OCI-LY7 (cell line): ENCODE data around the gene ELAC2.

Experiments
- EZH2phosphoT487 ChIP-seq: fragments of 200-600 bp; sonication (generic); IDR thresholded peaks from 2 replicates; pipeline ENCODE4 v1.6.1; 2018; ENCODE audit warnings: low read depth, borderline replicate concordance, mild to moderate bottlenecking, mixed run types, antibody characterized with exemption, low read length, moderate library complexity, mixed read lengths
- TF ChIP-seq, protein P1 (sequence below): fragments of 200-600 bp; sonication (generic); conservative IDR thresholded peaks from 2 replicates; pipeline ENCODE4 v1.5.1; 2014; ENCODE audit warnings: mild to moderate bottlenecking, antibody characterized with exemption, low read length, moderate library complexity, mixed read lengths

DNA sequence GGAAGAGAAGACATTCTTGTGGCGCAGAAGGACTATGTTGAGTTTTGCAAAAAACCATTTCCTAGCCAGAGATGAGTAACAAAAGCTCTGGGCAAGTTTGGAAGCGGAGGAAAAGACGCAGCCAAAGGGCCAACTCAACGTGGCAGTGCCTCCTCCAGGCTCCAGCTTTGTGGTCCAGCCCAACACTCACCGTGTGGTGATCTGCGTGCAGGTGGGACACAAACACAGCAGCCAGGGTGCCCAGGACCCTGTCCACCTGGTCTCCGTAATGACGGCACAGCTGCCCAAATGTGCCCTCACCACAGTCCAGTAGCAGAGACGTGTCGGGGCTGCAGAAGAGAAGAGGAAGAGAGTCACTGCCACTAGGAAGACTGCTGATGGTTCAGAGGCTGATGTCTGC, 21.5 kb downstream of the ELAC2 start:
- TF ChIP-seq, protein P1, sequence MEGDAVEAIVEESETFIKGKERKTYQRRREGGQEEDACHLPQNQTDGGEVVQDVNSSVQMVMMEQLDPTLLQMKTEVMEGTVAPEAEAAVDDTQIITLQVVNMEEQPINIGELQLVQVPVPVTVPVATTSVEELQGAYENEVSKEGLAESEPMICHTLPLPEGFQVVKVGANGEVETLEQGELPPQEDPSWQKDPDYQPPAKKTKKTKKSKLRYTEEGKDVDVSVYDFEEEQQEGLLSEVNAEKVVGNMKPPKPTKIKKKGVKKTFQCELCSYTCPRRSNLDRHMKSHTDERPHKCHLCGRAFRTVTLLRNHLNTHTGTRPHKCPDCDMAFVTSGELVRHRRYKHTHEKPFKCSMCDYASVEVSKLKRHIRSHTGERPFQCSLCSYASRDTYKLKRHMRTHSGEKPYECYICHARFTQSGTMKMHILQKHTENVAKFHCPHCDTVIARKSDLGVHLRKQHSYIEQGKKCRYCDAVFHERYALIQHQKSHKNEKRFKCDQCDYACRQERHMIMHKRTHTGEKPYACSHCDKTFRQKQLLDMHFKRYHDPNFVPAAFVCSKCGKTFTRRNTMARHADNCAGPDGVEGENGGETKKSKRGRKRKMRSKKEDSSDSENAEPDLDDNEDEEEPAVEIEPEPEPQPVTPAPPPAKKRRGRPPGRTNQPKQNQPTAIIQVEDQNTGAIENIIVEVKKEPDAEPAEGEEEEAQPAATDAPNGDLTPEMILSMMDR: no peak
- no peak for TF ChIP-seq EZH2phosphoT487
